HG03457 (cell line): Measurements from ENCODE around the gene FERMT3.
A peak's percentile ranks its signal among the peaks of the same experiment; 100 is the strongest.
"Not testable (repeated sequence)": the region's sequence is repeated elsewhere in the genome, so short reads cannot be mapped to it uniquely, and the experiment has no call there.

ENCODE experiments used
- ATAC-seq: cut with Tn5 transposase; IDR thresholded peaks from one replicate; pipeline ENCODE4 v1.9.1; 2021; ENCODE audit warnings: moderate number of reproducible peaks; ENCODE audit not compliant: unreplicated experiment

FERMT3 gene

GRCh38 chr11:64233913-64234586 is 27.5 kb downstream of the FERMT3 start, which contains the start of gene VEGFB:
TSS of gene VEGFB (plus strand) at chr11:64234584. CDS start at chr11:64234834, 250 bp downstream.
- ATAC-seq = no peak

GRCh38 chr11:64234647-64235379 is 28.3 kb downstream of the FERMT3 start:
- ATAC-seq = no peak

- ATAC-seq = no peak
Observed at GRCh38 chr11:64235437-64236161, 29.1 kb downstream of the FERMT3 start.

GRCh38 chr11:64237484-64237951 is 31.0 kb downstream of the FERMT3 start:
- no peak for ATAC-seq

- no peak for ATAC-seq
Observed at GRCh38 chr11:64238076-64238475, 31.6 kb downstream of the FERMT3 start.

- ATAC-seq = no peak
Observed at GRCh38 chr11:64238999-64239398, 32.5 kb downstream of the FERMT3 start.

GRCh38 chr11:64239662-64240434 is 33.3 kb downstream of the FERMT3 start:
- peak; percentile 16 for ATAC-seq

- peak; percentile 36 for ATAC-seq
Observed at GRCh38 chr11:64240435-64241240, 34.1 kb downstream of the FERMT3 start, which contains the start of gene FKBP2. TSS of gene FKBP2 (plus strand) at chr11:64241095. CDS start at chr11:64242388, 1,293 bp downstream.

GRCh38 chr11:64241241-64241490 is 34.6 kb downstream of the FERMT3 start:
- peak; percentile 43 for ATAC-seq

- peak; percentile 11 for ATAC-seq
Observed at GRCh38 chr11:64241491-64242374, 35.2 kb downstream of the FERMT3 start.

- ATAC-seq = no peak
Observed at GRCh38 chr11:64243236-64243854, 36.8 kb downstream of the FERMT3 start.

GRCh38 chr11:64244107-64244506 is 37.6 kb downstream of the FERMT3 start:
- no peak for ATAC-seq

GRCh38 chr11:64244966-64245365 is 38.4 kb downstream of the FERMT3 start:
- no peak for ATAC-seq

GRCh38 chr11:64245401-64245796 is 38.9 kb downstream of the FERMT3 start:
- no peak for ATAC-seq

- ATAC-seq = no peak
Observed at GRCh38 chr11:64245797-64246620, 39.5 kb downstream of the FERMT3 start.

GRCh38 chr11:64246621-64246870 is 40.0 kb downstream of the FERMT3 start:
- not testable (repeated sequence) for ATAC-seq

GRCh38 chr11:64246871-64247728 is 40.6 kb downstream of the FERMT3 start, which contains the start of gene PPP1R14B:
TSS of gene PPP1R14B (minus strand) at chr11:64246943. CDS start at chr11:64246673, 270 bp downstream.
- ATAC-seq = no peak
